Renal cortical epithelial cell (primary cell): ENCODE data around the gene CDH23. TPM values are rescaled to one million over a fixed set of nuclear protein-coding genes. Genes with fewer than 3 reads are reported as not detected.
A peak's percentile ranks its signal among the peaks of the same experiment; 100 is the strongest.

Experiments
- DNase-seq: peaks from one replicate; pipeline ENCODE4 v3.0.0-alpha.2; 2011; ENCODE audit warnings: low read depth
- total RNA-seq: library from RNA; depleted of rRNA; stranded (reverse); fragments of >200 nt; gene quantifications from 2 replicates; pipeline ENCODE4 v1.2.3, GENCODE V29; 2014

Gene CDH23
- total RNA-seq, 1 donor from 2014 or later = not detected

GRCh38 chr10:71849461-71849908, 452.8 kb downstream of the CDH23 start:
- DNase-seq = no peak

- no peak for DNase-seq
These were observed 453.5 kb downstream of the CDH23 start for GRCh38 chr10:71850021-71850742.

GRCh38 chr10:71850743-71851464, 454.2 kb downstream of the CDH23 start, which contains the start of gene PSAP:
Gene PSAP, minus strand, starts transcription at chr10:71851251. Its CDS starts 30 bp downstream, at chr10:71851221.
- DNase-seq = peak; percentile 93

DNA sequence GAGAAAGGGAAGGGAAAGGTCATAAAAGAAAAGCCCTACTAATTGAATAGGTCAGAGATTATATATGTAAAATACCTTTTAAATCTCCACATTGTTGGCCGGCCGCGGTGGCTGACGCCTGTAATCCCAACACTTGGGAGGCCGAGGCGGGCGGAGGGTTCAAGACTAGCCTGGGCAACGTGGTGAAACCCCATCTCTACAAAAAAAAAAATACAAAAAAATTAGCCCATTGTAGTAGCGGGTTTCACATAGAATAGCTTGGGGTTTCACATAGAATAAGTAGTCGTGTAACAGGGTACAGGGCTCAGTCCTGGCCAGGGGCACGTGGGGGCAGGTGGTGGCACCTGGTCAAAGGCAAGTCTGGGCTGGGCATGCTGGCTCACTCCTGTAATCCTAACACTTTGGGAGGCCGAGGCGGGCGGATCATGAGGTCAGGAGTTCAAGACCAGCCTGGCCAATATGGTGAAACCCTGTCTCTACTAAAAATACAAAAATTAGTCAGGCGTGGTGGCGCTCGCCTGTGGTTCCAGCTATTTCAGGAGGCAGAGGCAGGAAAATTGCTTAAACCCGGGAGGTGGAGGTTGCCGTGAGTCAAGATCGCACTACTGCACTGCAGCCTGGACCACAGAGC, 454.9 kb downstream of the CDH23 start:
- DNase-seq = peak; percentile 68

- DNase-seq = no peak
These were observed 455.7 kb downstream of the CDH23 start for GRCh38 chr10:71852355-71852937.

DNA sequence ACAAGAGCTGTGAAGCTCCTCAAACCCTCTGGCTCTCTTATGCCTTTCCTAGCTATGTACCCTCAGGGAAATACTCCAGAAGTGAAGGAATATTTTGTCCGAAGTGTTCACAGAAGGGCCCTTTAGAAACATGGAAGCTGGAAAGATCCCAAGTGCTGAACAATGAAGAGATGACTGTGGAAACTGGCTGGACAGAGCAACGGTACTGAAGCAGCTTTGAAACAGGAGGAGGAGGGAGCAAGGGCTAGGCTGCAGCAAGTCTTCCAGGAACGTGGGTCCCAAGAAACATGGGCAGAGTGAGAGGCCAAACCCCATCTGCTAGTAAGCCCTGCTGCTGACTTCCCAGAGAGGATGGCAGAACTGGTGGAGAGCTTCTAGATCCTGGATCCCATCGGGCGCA, 457.3 kb downstream of the CDH23 start:
- no peak for DNase-seq

GRCh38 chr10:71856619-71857018, 459.9 kb downstream of the CDH23 start:
- no peak for DNase-seq

- no peak for DNase-seq
These were observed 461.5 kb downstream of the CDH23 start for GRCh38 chr10:71857934-71858890.

DNA sequence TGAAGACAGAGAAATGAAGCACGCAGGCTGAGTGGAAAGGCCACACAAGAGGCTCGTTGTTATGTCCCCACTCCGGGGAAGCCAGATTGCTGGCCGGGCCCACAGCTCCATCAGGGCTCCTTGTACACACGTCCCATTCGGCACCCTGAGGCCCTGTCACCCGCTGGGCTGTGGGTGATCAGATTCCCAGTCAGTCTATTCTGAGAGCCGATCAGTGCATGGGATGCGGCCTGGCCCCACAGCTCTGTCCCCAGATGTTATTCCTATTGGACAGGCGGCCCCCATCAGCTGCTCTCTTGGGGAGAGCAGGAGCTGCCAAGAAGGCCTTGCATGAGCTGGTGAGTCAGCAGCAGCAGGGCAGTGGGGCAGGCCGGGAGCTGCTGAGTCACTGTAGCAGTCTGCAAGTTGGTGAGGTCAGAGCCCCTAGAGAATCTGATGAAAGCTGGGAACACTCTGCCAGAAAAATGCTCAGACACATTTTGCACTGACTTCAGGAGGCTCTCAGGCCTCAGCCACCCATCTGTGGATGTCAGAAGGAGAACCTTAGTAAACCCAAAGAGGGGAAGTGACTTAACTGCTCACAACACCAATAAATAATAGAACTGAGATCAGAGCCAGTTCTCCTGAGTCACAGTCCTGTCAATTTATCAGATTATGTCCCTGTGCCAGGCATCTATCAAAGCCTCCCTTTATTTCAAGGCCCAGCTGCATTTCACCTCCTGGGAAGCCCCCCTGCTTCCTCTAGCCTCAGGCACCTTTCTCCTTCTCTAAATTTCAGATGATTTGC, 463.7 kb downstream of the CDH23 start:
- peak; percentile 99 for DNase-seq

DNA sequence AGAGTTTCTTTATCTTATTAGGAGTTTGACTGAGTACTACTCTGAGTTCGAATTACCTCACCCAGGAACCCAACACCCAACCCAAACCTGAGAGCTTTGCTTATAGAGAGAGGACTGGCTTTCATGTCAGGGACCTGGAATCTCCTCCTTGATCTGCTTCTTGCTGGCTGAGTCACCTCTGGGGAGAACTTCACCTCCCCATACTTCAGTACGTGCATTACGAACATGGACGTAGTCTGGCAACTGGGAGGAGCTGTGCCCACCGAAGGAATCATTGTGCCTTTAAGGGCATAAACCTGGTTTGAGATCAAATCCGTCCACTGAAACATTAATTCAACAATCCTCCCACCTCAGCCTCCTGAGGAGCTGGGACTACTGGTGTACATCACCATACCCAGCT, 466.5 kb downstream of the CDH23 start:
- no peak for DNase-seq

DNA sequence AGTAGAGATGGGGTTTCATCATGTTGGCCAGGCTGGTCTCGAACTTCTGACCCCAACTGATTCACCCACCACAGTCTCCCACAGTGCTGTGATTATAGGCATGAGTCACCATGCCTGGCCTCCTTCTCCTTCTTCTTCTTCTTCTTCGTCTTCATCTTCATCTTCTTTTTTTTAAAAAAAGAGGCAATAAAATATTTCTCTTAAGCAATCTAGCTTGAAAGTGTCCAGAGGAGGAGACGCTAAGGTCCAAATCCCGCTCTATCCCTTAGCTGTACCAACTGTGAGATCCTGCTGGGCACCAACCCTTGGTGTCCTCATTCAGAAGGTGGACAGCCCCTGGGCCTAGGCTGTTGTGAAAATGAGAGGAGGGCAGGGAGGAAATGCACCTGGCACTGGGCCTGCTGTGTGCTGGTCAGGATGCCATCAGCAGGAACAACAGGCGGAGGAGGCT, 468.2 kb downstream of the CDH23 start:
- peak; percentile 74 for DNase-seq

Other genes starting within 250 kb of the CDH23 start
- 0.35 and 0.80 TPM in 2 replicates for gene UNC5B, start 184.3 kb upstream of the CDH23 start, total RNA-seq
- 0.87 and 3.4 TPM in 2 replicates for gene SLC29A3, start 77.7 kb upstream of the CDH23 start, total RNA-seq